GM19438 (cell line): ENCODE data around the gene SENP6.
"Not testable (repeated sequence)": the region's sequence is repeated elsewhere in the genome, so short reads cannot be mapped to it uniquely, and the experiment has no call there.

Source experiments
- ATAC-seq: cut with Tn5 transposase; IDR thresholded peaks from one replicate; pipeline ENCODE4 v1.9.1; 2021; ENCODE audit warnings: low read depth; ENCODE audit not compliant: unreplicated experiment

SENP6 gene

GRCh38 chr6:75608956-75609533 is 7.4 kb downstream of the SENP6 start:
- ATAC-seq: no peak

GRCh38 chr6:75609639-75610590 is 8.2 kb downstream of the SENP6 start:
- ATAC-seq: no peak

GRCh38 chr6:75611011-75611701 is 9.5 kb downstream of the SENP6 start:
- no peak for ATAC-seq

GRCh38 chr6:75611702-75612375 is 10.2 kb downstream of the SENP6 start:
- no peak for ATAC-seq

GRCh38 chr6:75612434-75612833 is 10.8 kb downstream of the SENP6 start:
- no peak for ATAC-seq

DNA sequence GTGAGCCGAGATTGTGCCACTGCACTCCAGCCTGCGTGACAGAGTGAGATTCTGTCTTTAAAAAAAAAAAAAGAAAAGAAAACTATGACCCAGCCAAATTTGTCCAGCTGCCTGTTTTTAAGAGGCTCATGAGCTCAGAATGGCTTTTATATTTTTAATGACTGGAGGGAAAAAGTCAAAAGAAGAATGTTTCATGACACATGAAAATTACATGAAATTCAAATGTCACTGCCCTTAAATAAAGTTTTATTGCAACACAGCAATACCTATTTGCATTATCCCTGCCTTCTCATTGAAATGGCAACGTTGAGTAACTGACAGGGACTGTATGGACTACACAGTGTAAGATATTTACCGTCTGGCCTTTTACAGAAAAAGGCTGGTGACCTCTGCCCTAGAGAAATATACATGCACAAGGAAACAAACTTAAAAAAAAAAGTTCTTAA is 11.4 kb downstream of the SENP6 start:
- no peak for ATAC-seq

DNA sequence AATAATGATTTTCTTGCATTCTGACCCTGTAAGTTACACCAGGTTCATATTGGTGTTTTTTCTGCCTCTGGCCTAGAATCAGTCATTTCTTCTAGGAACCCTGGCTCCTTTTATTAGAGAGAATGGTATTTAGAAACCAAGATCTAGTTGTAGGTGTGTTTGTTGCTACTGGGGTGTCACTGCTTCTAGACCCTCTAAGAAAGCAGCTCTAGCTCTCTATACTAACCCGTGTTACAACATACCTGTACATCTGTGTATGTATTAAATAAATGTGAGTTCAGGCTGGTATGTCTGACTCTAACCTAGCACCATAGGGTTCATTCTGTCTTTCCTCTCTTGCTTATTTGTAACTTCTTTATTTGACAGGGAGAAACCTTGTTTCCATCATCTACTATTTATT is 16.8 kb downstream of the SENP6 start:
- no peak for ATAC-seq

DNA sequence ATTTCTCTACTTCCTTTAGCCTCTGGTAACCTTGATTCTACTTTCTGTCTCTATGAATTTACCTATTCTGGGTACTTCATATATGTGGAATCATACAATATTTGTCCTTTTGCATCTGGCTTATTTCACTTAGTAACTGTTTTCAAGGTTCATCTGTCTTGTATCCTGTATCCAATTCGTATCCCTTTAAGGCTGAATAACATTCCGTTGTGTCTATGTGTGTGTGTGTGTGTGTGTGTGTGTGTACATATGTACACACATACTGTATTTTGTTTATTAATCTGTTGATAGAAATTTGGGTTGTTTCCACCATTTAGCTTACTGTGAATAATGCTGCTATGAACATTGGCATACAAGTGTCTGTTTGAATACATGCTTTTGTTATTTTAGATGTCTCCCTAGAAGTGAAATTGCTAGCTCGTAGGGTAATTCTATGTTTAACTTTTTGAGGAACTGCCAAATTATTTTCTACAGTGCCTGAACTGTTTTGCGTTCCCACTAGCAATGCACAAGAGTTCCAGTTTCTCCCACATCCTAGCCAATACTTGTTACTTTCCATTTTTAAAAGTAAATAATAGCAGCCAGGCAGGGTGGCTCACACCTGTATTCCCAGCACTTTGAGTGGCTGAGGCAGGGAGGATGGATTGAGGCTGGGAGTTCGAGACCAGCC is 17.7 kb downstream of the SENP6 start:
- no peak for ATAC-seq

DNA sequence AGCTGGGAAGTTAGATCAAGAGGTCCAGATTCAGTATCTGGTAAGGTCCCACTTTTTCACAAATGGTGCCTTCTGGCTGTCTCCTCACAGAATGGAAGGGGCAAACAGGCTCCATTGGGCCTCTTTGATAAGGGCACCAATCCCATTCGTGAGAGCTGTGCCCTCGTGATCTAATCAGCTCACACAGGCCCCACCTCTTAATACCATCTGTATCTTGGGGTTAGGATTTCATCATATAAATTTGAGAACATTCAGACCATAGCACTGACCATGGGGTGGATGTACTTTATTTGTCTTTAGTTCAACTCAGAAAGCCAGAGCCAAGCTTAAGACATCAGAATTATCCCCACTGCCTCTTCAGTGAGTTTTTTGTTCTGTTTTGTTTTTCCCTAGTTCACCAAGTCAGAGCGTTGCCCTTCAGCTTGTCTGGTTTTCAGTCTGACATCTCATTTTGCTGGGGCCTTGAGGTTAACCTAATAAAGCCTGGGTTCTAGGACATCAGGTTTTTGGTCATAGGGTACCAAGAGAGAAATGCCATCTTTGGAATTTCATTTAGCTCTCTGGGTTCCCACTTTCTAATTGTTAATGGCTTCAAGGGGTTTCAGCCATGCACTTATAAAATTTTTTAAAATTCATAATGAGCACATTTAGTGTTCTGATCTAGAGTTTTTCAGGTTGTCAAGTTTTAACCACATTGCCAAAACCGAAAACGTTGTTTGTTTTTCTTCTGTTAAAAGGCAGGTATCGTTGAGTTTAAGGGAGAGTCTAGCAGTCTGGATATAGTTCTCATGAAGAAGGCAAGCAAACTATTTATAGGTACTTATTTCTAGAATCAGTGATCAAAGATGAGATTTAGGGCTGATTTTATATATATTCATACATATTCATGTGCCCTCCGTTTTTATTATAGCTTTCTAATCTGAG is 19.0 kb downstream of the SENP6 start:
- ATAC-seq: no peak

- no peak for ATAC-seq
Observed at GRCh38 chr6:75621846-75622245, 20.2 kb downstream of the SENP6 start.

DNA sequence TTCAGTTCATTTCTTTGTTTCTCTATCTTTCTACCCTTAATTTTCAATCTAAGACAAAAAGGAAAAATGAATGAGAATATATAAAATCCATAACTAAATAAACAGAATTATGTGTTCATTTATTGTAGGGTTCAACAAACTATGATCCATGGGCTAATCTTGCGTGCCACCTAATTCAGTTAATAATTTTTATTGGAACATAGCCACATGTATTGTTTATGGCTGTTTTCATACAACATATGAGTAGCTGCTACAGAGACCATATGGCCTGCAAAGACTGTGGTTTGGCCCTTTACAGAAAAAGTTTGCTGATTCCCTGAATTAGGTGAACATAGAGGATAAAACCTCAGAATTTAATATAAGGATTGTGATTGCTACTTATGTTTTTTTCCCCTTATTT is 21.8 kb downstream of the SENP6 start:
- no peak for ATAC-seq

DNA sequence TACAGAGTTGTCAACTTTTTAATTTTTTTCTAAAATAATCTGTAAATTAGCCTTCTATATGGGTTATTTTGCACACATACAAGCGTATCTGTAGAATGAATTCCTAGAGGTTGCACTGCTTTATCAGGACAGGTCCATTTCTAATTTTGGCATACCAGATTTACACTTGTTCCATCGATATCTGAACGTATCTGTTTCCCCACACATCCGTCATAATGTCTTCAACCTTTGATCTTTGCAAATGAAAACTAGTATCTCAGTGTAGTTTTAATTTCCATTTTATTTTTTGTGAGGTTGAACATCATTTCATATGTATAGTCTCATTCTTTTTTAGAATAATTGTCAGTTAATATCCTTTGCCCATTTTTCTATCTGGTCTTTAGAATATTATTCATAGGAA is 22.7 kb downstream of the SENP6 start:
- no peak for ATAC-seq

GRCh38 chr6:75624988-75625387 is 23.3 kb downstream of the SENP6 start:
- ATAC-seq: no peak

DNA sequence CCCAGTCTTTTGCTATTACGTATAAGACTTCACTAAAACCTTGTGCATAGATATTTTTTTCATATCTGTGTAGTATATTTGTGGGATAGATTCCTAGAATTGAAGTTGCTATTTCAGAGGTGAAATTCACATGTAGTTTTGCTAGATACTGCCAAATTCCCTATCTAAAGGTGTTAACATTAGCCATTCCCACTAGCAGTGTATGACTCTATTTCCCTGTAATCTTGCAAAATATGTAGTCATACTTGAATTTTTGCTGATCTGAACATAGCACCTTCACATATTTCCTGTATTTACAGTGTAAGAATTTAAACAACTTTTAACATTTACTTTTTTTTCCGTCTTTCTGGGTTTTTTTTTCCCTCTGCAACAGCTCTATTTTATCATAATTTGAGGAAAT is 24.9 kb downstream of the SENP6 start:
- ATAC-seq: no peak

DNA sequence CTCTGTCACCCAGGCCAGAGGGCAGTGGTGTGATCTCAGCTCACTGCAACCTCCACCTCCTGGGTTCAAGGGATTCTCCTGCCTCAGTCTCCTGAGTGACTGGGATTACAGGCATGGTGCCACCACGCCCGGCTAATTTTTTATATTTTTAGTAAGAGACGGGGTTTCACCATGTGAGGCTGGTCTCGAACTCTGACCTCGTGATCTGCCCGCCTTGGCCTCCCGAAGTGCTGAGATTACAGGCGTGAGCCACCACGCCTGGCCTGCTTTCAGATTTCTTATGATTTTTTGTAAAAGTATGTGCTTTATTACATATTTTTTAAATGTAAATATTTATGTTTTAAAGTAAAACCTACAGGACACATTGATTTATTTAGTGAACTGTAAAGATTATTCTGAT is 26.0 kb downstream of the SENP6 start:
- not testable (repeated sequence) for ATAC-seq

GRCh38 chr6:75631859-75632635 is 30.4 kb downstream of the SENP6 start:
- ATAC-seq: no peak

- ATAC-seq: no peak
Observed at GRCh38 chr6:75633045-75633444, 31.4 kb downstream of the SENP6 start.

GRCh38 chr6:75642311-75642710 is 40.6 kb downstream of the SENP6 start:
- ATAC-seq: no peak

DNA sequence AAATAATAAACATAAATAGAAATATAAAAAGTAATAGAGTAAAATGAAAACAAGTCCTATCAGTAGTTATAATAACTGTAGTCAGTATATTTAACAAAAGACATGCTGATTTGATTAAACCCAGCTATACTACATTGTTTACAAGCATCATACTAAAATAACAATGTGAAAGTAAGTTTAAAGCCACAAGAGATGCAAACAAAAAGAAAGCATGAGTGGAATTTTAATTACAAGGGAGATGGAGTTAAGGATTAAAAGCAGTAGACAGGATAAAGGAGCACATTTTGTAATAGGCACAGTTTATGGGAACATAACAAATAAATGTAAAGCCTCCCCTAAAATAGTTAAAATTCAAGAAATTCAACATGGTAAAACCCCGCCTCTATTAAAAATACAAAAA is 41.5 kb downstream of the SENP6 start:
- ATAC-seq: no peak
